CD4-positive, alpha-beta T cell treated with Interleukin-4 for 4 hours (primary cell): ENCODE measurements around the gene APBB2.

Experiments
- DNase-seq: peaks from one replicate; pipeline ENCODE4 v3.0.0-alpha.2; 2020

Gene APBB2

DNA sequence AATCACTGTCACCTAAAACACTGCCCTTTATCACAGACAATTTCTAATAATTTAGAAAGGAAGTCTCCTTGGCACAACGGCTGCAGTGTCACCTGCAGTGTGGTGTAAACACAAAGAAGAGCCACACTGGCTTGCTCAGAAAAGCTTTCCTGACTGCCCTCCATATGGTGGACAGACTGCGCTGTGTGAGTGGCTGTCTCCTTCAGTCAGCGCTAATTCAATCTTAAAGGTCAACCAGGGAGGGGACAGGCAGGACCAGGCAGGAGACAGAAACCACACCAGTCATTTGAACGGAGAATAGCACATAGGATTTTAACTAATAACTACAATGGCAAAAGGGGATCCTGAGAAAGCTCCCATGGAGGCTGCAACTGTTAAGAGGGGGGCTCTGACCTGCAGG is 332.5 kb downstream of the APBB2 start:
- DNase-seq: no peak

DNA sequence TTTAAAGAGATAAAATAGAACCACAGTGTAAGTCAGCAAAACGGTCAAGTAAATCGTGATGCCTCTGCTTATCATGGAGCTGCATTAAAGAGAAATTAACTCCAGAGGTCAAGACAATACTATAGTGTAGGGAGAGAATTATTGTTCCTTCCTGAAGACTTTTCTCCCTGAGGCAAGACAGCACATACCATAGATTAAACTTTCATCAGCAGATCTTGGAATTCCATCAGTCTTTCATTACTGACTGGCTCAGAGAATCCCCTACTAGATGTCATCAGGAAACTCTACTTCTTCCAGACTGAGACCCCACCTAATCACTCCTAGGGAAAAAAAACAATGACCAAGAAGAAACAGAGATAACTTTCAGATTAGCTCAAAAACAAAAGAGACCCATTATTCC is 333.2 kb downstream of the APBB2 start:
- no peak for DNase-seq

GRCh38 chr4:40878548-40879055 is 335.7 kb downstream of the APBB2 start:
- no peak for DNase-seq

DNA sequence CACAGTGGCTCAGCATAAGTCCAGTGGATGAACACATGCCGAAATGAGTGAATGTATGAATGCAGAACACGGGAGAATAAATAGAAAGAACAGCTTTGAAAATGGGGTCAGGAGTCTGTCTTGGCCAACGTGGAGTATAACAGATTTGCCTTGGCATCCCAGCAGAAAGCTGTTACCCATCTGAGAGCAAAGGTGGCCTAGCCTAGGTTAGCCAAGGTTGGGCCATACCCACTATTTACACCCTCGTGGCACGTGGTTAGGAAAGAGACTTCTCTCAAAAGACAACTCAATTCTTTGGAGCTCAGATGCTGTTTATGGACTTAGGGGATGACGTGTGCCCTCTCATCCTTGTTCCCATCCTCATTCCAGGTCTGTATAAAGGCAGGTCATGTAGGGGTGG is 337.3 kb downstream of the APBB2 start:
- DNase-seq: no peak

DNA sequence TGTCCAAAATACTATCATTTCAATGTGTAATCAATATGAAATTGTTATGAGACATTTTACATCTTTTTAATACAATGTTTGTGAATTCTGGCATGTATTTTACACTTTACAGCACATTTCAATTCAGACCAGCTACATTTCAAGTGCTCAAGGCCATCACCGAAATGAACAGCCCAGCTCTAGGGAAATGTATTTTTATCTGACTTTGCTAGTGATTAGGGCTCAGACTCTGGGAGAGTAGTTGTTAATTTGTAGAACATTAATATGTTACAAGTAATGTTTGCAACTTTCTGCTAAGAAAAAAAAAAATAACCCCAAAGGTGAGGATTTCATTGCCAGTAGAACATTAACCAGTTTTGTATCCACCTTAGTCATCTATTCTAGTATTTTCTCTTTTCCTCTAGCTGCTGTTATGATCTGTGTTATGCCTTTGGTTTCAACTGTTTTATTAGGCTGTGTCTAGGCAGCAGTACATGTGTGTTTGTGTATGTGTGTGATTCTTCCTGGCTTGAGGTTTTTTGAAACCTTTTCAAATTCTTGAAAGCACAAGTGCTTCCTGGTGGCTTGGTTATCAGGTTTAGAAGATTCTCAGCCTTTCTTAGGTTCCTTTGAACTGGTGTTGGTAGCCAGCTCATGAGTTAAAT is 338.7 kb downstream of the APBB2 start:
- no peak for DNase-seq

DNA sequence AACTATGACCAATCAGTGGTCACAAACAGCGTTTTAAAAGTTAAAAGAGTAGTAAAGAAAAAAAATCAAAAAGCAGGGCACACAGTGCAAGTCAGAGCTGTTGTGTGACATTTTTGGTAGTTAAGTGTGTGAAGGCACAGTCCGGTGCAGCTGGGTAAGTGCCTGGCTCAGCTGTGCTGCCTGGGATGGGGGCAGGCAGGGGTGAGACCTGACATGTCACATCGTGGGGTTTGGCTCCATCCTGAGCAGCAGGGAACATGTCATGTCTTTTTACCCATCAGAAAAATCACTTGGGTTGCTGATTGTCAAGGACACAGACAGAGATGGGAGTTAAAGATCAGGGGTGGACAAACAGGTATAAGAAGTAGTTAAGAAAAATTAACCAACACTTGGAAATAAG is 339.4 kb downstream of the APBB2 start:
- DNase-seq: no peak

DNA sequence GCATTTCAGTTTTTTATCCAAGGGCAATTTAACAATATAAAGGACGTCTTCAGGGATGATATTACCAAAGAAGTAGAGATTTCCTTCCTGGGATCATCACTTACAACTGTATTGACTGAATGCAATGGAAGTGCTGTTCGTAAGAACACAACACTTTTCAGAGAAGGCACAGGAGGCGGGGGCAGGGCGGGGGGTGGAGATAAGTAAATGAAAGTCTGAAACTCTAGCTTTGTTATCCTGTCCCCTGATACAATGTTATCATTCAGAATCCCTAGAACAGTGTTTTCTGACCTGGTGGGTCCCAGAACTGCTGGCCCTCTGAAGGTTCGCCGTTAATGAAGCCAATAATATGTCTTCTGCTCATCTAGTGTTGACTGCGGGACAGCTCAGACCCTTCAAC is 340.0 kb downstream of the APBB2 start:
- DNase-seq: no peak

GRCh38 chr4:40871695-40872250 is 342.6 kb downstream of the APBB2 start:
- no peak for DNase-seq

- no peak for DNase-seq
These were observed 344.2 kb downstream of the APBB2 start for GRCh38 chr4:40870150-40870549.

- DNase-seq: no peak
These were observed 348.6 kb downstream of the APBB2 start for GRCh38 chr4:40865696-40866095.

GRCh38 chr4:40864531-40864930 is 349.8 kb downstream of the APBB2 start:
- no peak for DNase-seq

DNA sequence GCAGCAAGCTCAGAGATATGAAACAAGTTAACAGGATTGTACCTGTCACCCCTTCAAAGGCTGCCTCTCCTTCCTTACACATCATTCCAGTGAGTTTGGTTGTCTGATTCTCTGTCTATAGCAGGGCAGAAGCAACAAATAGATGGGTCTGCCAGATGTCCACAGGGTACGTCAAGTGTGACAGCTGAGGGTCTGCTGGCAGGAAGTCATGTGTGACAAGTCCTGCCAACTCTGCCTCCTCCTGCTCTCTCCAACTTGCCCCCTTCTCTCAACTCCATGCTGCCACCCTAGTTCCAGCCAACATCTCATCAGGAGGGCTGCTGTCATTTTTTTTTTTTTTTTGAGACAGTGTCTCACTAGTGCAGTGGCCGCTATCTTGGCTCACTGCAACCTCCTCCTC is 355.4 kb downstream of the APBB2 start:
- DNase-seq: no peak

DNA sequence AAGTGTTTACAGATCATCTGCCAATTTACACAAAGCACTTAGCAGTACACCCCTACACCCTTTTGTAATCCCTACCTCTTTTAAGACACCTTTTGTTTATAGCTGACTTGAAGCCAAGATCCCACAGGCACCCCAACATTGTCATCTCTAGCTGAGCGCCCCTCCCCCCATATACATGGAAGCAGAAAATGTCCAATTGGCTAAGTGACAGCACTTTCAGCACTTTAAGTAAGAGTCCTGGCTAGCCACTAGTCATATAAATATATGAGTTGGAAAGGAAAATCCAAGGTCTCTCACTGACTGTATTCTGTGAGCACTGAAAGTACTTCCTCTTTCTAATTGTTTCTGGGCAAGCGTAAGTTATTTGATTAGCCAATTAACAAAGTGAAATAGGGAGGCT is 356.4 kb downstream of the APBB2 start:
- DNase-seq: no peak

DNA sequence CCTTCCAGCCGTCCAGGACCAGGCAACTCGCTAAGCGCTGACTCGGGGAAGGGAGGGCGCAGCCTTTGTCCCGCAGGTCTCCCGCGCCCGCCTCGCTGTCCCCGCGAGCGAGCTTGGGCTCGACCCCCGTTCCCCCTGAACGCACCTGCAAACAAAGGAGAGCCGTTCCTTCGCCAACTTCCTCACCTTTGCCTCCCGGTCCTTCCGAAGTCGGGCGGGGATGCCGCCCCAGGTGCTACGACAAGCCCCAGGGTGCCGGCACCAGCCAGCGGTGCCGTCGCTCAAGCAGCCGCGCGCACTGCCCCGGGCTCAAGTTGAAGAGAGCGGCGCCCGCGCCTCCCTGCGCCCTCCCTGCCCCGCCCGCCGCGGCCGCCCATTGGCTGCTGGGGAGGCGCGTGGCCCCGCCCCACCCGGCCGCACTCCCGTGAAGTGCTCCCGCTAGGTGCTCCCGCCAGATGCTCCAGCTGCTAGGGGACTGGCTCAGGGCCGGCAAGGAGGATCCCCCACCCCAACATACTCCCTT is 357.4 kb downstream of the APBB2 start:
- no peak for DNase-seq

DNA sequence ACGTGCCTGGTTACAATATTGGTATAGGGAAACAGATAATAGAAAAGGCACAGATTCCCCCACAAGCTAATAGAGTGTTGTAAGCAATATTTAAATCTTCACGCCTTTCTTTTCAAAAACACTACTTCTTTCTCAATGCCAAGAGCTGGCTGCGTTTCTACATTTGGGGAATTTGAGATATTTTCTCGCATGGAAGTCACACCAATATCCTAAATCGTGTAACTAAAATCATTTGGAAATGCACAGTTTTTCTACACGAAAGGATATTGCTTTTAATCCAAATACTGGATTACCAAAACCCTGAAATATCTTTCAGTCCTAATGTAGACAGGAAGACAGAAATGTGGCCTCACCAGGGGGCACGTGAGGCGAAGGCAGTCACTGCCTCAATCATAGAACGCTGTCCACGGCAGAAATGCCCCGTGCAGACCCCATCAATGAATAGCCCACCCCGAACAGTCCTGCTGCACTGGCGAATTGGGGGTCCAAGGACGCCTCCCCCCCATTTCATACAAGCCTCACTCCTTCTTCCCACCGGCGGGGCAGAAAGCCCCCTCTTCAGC is 358.0 kb downstream of the APBB2 start:
- no peak for DNase-seq

GRCh38 chr4:40850496-40850895 is 363.8 kb downstream of the APBB2 start:
- DNase-seq: no peak

GRCh38 chr4:40848940-40849339 is 365.4 kb downstream of the APBB2 start:
- no peak for DNase-seq

GRCh38 chr4:40848251-40848650 is 366.1 kb downstream of the APBB2 start:
- DNase-seq: no peak

GRCh38 chr4:40846532-40846931 is 367.8 kb downstream of the APBB2 start:
- no peak for DNase-seq

DNA sequence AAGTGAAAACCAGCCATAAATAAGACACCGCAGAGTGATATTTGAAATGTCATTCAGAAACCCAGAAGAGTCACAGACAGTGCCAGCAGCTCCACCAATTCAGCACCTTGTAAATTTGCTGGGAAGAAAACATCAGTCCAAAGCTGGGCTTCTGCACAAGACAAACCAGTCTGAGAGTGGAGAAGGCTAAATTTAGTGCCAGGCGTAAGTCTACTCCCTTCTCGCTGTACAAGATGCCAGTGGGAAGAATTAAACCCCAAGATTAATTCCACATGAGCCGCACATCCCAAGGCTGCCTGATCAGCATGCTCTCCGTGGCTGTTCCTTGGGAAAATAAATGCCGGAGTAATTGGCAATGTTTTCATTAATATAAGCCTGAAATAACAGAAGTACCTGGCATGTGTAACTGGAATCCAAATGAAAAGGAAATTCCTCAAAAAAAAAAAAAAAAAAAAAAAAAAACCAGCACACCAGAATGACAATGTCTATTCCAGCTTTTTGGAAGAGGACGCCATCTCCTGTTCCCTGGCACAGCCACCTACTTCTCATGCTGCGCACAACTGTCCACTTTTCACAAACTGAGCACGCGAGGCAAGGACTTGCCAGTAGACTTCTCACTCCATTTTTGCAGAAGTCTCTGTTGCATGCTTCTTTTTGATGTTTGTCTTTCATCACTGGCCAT is 369.0 kb downstream of the APBB2 start:
- no peak for DNase-seq

DNA sequence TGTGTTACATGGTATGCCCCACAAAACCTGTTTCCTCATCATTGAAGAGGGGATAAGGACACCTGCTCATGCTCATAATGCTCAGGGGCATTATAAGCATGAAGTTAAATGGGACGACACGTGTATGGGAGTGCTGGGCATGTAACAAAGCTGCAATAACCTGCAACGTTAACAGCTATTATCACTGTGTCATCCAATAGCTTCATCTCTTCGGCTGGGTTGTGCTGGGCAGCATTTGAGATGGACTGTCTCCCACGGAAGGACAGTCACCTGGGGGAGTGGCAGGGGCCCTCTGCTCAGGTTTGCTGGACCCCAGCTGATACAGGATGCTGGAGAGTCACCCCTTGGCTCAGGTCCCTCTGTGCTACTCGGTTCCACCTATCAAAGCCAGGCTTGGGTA is 370.1 kb downstream of the APBB2 start:
- no peak for DNase-seq

DNA sequence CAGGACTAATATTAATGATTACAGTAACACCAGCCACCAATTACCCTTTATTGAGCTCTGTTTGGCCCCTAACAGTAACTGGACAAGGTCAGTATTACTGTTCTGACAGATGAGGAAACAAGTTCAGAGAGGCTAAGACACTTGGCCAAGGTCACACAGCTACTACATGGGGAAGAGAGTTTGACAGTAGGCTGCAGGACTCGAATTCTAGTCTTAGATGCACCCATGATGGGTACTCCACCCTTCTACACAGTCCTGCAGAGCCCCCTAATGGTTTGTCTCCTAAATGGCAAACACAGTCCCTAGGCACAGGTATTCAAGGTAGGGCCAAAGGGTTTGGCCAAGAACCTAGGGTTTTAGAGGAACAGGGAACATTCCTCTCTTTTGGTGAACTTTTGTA is 370.6 kb downstream of the APBB2 start:
- no peak for DNase-seq

DNA sequence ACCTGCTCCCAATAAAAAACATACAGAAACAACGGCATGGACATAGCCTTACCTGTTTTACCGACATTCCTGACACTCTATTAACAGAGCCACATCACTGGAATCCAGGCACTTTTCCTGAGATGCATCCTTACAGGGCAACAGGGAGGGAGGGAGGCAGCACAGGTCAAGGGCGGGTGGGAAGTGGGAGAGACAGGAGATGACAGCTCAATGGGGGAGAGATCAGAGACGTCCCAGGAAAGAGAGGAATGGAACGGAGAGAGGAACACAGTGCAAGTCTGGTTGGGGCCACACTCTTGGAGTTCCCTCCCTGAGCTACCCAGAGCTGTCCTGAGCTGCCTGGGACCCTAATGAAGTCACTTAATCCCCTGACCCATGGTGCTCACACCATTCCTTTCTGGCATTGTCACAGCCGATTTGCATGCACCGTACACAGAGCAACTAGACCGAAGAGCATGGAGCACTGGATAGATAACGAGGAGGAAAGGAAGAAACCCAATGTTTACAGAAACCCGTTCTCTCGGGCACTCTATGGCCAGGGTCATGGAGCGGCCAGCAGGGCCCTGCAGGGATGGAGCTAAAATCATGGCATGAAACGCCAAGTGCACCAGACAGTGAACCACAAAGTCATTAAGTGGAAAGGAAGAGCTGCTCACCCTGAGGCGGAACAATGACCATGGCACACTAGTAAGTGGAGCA is 371.5 kb downstream of the APBB2 start:
- no peak for DNase-seq
